Activated effector memory CD4-positive, alpha-beta T cell treated with Interleukin-2 at 50 U/mL for 16 hours (primary cell): ENCODE data around the gene LPCAT4.

ENCODE experiments used
- DNase-seq: peaks from one replicate; pipeline ENCODE4 v3.0.0-alpha.2; 2020

LPCAT4 gene

DNA sequence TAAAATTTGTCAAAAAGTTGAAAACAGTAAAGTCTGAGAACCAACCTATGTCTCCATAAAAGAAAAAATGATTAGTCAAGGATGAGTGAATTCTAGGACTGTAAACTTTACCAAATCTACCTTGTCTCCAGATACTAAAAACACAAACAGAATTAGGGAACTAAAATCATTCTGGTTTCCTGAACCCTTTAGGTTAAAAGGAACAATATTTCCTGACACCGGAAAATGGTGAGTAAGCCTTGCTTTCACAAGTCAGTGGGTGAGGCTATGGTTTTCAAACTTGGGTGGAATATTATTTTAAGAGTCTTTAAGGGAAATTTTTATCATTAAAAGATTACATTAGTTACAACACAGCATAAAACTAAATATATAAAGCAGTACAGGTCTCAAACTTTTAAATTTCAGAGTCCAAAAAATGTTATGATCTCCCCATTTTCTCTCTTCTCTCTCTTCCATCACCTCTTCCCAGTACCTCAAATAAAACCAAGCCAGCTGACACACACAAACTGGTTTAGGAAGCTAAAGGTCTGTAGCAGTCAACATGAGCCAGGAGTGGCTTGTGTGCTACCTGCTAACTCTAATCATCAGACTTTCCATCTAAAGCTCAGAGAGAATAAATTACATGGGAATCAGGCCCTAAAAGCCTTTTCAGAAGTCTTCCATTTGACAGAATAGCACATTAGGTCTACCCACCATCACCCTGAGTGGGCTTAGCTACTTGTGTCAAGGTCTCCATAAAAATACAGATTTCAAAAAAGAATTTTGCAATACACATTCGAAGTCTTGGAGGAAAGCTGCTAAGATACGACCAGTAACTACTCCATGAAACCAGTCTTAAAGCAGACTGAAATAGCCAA, 31.6 kb downstream of the LPCAT4 start:
- no peak for DNase-seq

DNA sequence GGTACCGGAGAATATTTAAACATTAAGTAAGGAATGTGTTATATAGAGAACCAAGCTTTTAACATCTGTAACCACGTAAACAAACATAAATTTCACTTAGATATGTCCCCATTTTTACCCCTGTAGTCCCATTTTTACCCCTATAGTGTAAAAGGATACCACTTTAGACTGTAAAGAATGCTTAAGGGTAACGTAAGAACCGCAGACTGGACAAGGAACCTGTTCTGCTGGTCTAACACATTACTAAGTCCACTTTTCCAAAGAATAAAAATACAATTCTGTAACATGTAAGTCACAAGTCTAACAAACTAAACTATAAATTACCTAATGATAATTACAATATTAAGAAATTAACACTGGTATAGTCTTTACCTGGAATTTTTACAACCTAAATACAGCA, 32.3 kb downstream of the LPCAT4 start:
- DNase-seq: no peak

DNA sequence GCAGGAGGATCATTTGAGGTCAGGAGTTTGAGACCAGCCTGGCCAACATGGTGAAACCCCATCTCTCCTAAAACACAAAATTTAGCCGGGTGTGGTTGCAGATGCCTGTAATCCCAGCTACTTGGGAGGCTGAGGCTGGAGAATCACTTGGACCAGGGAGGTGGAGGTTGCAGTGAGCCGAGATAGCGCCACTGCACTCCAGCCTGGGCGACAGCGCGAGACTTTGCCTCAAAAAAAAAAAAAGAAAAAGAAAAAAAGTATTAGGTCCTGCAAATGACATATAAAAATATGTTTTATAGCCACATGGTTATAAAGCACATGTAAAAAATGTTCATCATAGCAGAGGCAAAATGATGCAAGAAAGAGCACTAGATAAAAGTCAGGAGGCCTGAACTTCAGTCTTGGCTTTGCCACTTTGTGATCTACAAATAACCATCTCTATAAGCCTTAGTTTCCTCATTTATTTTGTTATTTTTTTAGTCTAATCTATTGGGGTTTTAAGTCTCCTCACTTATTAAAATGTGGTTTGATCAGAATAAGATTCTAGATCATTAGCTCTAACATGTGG, 34.4 kb downstream of the LPCAT4 start:
- no peak for DNase-seq

DNA sequence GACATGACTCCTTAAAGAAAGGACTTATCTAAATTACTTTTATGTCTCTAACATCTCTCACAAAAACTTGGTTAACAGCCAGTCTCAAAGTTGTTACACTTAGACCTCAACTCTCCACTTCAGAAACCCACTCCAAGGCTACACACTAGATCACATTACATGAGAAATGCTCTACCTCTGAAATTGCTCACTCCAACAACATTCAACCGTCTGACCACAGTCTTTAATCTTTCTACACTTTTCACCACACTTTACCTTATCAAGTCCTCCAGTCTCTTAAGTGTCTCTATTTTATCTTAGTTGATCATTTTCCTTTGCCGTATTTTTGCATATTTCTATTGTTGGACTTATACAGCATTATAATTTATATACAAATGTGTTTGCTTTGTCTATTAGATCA, 35.2 kb downstream of the LPCAT4 start:
- no peak for DNase-seq

DNA sequence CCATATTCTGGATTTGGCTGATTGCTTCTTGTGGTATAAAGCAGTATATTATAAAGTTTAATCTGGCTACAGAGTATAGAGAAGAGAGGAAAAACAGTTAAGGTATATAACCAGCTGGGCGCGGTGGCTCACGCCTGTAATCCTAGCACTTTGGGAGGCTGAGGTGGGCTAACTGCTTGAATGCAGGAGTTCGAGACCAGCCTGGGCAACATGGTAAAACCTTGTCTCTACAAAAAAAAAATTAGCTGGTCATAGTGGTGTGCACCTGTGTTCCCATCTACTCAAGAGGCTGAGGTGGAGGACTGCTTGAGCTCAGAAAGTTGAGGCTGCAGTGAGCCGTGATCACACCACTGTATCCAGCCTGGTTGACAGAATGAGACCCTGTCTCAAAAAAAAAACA, 36.7 kb downstream of the LPCAT4 start:
- DNase-seq: no peak

DNA sequence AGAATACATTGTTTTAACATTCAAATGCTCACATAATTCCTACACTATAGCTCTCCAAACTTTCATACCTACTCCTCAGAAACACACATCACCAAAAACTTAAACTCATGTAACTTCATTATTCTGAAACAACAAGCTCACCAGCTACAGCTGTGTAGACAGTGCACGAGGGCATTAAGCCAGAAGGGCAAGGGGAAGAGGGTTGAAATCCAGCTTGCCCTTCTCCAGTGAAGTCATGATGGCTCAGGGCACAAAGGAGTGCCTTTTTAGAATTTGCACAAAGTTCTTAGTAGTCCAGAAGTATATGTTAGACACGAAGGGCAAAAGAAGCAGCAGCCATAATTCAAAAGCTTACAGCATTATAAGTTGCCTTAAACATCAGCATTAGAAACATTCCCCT, 38.0 kb downstream of the LPCAT4 start:
- no peak for DNase-seq

DNA sequence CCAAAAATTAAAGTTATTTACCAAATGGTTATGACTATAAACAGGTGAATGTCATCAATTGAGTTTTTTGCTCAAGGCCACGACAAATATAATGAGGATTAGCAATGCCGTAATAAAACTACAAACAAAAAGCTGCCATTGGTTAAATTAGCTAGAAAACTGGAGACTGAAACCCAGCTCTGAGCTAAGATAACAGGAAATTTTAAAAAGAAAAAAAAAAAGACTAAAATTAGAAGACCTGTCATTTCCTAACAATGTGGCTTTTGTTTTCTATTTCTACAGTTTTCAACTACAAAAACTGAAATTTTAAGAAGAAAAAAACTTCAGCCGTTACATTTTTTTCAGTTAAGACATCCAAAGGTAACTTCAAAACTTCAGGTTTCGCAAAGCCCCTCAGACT, 39.1 kb downstream of the LPCAT4 start:
- no peak for DNase-seq

DNA sequence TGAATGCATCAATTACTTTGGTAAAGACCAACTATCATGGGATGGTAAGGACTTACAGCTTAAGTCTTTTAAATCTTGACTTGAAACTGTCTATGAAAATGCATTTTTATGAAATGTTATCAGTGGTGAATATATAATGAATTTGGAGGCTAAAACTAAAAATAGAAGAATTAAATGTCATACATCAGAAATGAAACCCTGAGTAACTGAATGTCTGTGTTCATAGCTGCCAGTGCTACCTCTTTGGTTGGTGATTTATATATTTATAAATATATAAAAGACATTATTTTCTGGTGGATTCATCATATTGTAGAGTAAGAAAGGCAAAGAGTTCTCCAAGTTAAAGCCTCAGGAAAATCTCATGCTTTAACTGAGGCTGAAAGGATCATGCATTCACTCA, 41.6 kb downstream of the LPCAT4 start:
- DNase-seq: no peak

DNA sequence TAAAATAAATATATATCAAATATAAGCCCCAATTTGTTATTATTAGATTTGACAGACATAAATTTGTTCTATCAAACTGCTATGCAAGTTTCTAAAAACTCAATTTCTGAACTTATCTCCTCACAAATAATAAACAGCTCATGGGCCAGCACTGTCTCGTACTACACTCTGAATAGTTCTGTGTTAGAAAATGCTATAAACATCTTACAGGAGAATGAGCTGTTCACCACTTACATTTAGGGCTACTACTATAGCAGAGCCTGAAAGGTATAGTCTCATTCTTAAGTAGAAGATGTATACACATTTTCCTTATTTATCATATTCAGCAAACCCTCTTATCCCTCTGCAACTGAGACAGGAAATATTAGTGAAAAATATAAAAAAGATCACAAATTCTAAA, 42.1 kb downstream of the LPCAT4 start:
- no peak for DNase-seq

DNA sequence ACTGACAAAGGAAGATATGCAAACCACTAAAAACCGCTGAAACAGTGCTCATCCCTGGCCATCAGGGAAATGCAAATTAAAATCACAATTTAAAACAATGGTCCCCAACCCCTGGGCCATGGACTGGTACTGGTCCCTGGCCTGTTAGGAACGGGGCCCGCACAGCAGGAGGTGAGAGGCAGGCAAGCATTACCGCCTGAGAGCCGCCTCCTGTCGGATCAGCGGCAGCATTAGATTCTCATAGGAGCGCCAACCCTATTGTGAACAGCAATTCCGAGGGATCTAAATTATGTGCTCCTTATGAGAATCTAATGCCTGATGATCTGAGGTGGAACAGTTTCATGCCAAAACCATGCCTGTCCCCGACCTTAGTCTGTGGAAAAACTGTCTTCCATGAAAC, 43.8 kb downstream of the LPCAT4 start:
- DNase-seq: no peak

DNA sequence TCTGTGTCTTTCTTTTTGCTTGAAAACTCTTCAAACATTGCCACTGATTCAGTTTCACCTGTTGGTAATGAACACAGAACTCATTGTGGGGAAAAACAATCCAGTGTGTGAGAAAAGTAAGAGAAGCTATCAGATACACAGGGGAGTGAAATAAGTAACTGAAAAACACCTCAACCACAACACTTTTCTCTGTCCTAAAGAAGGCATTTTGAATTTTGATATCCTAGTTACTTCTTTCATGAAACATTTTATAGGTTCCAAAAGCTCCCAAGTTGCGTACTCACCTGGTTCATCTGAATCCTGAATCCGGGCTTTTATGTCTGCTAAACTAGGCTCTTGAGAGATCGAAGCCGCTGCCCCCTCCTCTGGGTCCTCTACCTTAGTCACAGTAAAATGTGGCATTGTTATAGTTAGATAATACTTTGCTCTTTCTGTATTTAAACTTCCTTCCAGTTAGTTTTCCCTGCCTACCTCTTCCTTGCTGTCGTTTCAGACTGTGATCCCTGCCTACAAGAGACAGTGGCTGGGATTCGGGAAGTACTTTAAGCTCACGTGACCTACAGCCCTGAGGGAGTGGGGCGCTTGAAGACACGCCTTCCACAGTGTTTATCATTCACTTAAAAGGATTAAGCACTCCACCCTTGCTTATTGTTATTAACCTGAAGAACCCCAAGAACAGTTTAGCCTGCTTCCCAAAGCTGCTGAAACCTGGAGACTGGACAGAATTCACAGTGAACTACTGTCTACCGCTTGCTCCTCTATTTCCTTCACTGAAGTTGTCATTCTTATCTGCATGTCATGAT, 48.5 kb downstream of the LPCAT4 start:
- DNase-seq: no peak

DNA sequence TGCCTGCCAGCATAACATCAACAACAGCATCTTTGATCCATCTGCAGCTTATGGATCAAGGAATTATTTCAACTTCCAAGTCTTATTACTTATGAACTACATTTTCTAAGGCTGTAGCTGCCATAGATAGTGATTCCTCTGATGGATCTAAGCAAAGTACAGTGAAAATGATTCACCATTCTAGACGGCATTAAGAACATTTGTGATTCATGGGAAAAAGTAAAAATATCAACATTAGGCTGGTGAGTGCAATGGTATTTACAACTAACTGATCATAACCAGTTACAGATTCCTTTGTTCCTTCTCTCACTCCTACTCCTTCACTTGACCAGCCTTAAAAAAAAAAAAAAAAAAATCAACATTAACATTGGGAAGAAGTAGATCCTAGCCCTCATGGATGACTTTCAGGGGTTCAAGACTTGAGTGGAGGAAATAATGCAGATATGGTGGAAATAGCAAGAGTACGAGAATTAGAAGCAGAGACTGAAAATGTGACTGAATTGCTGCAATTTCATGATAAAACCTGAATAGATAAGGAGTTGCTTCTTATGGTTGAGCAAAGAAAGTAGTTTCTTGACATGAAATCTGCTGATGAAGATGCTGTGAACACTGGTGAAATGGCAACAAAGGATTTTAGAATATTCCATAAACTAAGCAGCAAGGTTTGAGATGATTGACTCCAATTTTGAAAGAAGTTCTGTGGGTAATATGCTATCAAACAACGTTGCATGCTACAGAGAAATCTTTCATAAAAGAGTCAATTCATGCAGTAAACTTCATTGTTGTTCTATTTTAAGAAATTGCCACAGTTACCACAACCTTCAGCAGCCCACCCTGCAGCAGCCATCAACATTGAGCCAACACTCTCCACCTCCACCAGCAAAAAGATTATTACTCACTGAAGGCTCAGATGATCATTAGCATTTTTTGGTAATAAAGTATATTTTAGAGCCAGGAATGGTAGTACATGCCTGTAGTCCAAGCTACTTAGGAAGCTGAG, 52.2 kb downstream of the LPCAT4 start:
- no peak for DNase-seq

DNA sequence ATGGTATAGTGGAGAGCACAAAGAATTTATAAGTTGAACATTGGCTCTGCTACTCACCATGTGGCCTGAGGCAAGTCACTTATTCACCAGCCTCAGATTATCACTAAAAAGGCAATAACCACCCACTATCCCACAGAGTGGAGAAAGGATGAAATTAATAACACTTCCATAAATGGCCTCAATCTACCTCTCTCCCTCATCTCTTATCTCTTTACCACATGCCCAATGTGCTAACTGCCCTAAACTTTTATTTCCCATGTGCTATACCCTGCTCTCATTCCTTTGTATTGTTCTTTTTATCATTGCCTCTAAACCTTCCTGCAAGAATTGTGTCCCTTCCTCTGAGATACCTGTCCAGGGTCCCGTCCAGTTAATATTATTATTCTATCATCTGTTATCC, 55.4 kb downstream of the LPCAT4 start:
- no peak for DNase-seq
